ENCODE measurements around the gene HES4.

HES4 gene

GRCh38 chr1:950268-950667, 49.6 kb downstream of the HES4 start:
- H3K4me3 ChIP-seq (ENCODE audit: low read depth, low read length): no peak overlapping the region
- in situ Hi-C loops (cut with HindIII; ENCODE audit: low sequenced_read_pairs): no loop called here
- no peak for DNase-seq (ENCODE audit: low read depth)
- TF ChIP-seq CTCF (IDR thresholded peaks at IDR 0.05; ENCODE audit: low read depth, low read length, missing control alignments): no peak

Measured in astrocyte of the cerebellum (primary cell).